Neural progenitor cell (in vitro differentiated cells): Measurements from ENCODE around the gene HMCN1. TPM values are rescaled to one million over a fixed set of nuclear protein-coding genes. Genes with fewer than 3 reads are reported as not detected.
A peak's percentile ranks its signal among the peaks of the same experiment; 100 is the strongest.

ENCODE experiments used
- DNase-seq: peaks from one replicate; pipeline ENCODE4 v3.0.0-alpha.2; 2016; ENCODE audit warnings: low spot score
- H2AFZ ChIP-seq: fragments of 200-600 bp; sonication (generic); replicated peaks from 2 replicates; pipeline ENCODE4 v1.6.1; 2016; ENCODE audit warnings: antibody characterized with exemption
- H3F3A ChIP-seq: fragments of 200-600 bp; sonication (generic); 2 replicates; pipeline ENCODE4 v1.6.1; 2016; ENCODE audit warnings: antibody characterized with exemption, low read depth
- H3K27ac ChIP-seq: fragments of 200-600 bp; sonication (generic); 2 replicates; pipeline ENCODE4 v1.5.1; 2016; ENCODE audit warnings: mild to moderate bottlenecking
- H3K27me3 ChIP-seq: fragments of 200-600 bp; sonication (generic); 2 replicates; pipeline ENCODE4 v1.6.1; 2016; ENCODE audit warnings: mild to moderate bottlenecking, moderate library complexity
- H3K36me3 ChIP-seq: fragments of 200-600 bp; sonication (generic); 2 replicates; pipeline ENCODE4 v1.5.1; 2016
- H3K4me1 ChIP-seq: fragments of 200-600 bp; sonication (generic); 2 replicates; pipeline ENCODE4 v1.6.1; 2016; ENCODE audit warnings: mixed run types
- H3K4me2 ChIP-seq: fragments of 200-600 bp; sonication (generic); 2 replicates; pipeline ENCODE4 v1.6.1; 2016
- H3K4me3 ChIP-seq: fragments of 200-600 bp; sonication (generic); 2 replicates; pipeline ENCODE4 v1.5.1; 2016
- H3K79me2 ChIP-seq: fragments of 200-600 bp; sonication (generic); 2 replicates; pipeline ENCODE4 v1.6.1; 2016; ENCODE audit warnings: low read depth
- H3K9ac ChIP-seq: fragments of 200-600 bp; sonication (generic); 2 replicates; pipeline ENCODE4 v1.6.1; 2016
- H3K9me3 ChIP-seq: fragments of 200-600 bp; sonication (generic); 2 replicates; pipeline ENCODE4 v1.5.1; 2016; ENCODE audit warnings: low read depth
- H4K20me1 ChIP-seq: fragments of 200-600 bp; sonication (generic); 2 replicates; pipeline ENCODE4 v1.6.1; 2016; ENCODE audit warnings: low read depth
- H3K27ac Mint-ChIP-seq: 3 replicates; pipeline ENCODE4 v1.8.0; 2021; ENCODE audit warnings: mixed read lengths
- H3K27me3 Mint-ChIP-seq: 2 replicates; pipeline ENCODE4 v1.8.0; 2022; ENCODE audit warnings: low read depth, mild to moderate bottlenecking, inconsistent platforms, moderate library complexity, mixed read lengths; ENCODE audit not compliant: insufficient read depth
- H3K36me3 Mint-ChIP-seq: 3 replicates; pipeline ENCODE4 v1.8.0; 2021; ENCODE audit warnings: mixed read lengths
- H3K4me1 Mint-ChIP-seq: 3 replicates; pipeline ENCODE4 v1.8.0; 2021; ENCODE audit warnings: mixed read lengths
- H3K4me3 Mint-ChIP-seq: 3 replicates; pipeline ENCODE4 v1.8.0; 2021; ENCODE audit warnings: mild to moderate bottlenecking, moderate library complexity, mixed read lengths
- H3K9me3 Mint-ChIP-seq: 3 replicates; pipeline ENCODE4 v1.8.0; 2020; ENCODE audit warnings: mixed read lengths
- EZH2 ChIP-seq: fragments of 200-600 bp; sonication (generic); IDR thresholded peaks from 2 replicates; pipeline ENCODE4 v1.6.1; 2017; ENCODE audit warnings: antibody characterized with exemption, mild to moderate bottlenecking, moderate library complexity
- EZH2phosphoT487 ChIP-seq: fragments of 200-600 bp; sonication (generic); IDR thresholded peaks from 2 replicates; pipeline ENCODE4 v1.6.1; 2017; ENCODE audit warnings: antibody characterized with exemption
- total RNA-seq: library from RNA; depleted of rRNA; stranded (reverse); fragments of >200 nt; gene quantifications from 2 replicates; pipeline ENCODE4 v1.2.3, GENCODE V29; 2015; ENCODE audit warnings: low replicate concordance
- TF ChIP-seq, protein P1 (sequence below): fragments of 200-600 bp; sonication (generic); IDR thresholded peaks from 2 replicates; pipeline ENCODE4 v1.5.1; 2017; ENCODE audit warnings: antibody characterized with exemption, mild to moderate bottlenecking

HMCN1 gene
- total RNA-seq, 1 donor from 2014 or later: 26.4 TPM

DNA sequence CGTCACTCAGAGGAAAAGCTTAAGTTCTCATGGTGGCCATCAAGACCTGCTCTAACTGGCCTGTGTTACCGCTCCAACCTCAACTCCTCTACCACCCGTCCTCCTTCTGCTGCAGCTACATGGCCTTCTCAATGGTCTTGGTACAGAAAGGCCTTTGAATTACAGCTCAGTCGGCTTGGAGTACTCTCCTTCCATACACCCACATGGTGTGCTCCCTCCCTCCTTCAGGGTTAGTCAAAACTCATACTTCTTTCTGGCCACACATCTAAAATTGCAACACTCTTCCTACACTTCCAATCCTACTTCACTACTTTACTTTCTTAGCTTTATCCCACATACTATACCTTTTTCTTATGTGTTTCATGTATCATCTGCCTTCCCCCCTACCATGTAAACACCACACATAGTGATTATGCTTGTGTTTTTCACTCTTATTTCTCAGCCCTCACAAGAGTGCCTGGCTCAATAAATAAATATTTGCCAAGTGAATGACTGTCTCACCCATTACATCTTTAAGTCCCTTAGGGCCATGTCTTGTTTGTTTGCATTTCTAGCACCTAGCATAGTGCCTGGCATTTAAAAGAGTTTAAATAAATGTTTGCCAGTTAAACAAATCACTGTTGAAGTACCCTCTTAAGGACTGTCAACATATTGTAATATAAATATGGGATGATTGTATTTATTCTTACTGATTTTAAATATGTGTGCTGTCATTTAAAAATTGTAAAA lies 37.6 kb upstream of the HMCN1 start:
- Histone ChIP-seq H3K9ac (no peak overlapping the region), H3K36me3 (no peaks in the 10 kb centered on the region), H3K4me2 (no peak overlapping the region), H3K4me3 (no peak overlapping the region), H3K9me3 (no peaks in the 10 kb centered on the region), H4K20me1 (no peaks in the 10 kb centered on the region), H3F3A (no peaks in the 10 kb centered on the region), H3K79me2 (no peaks in the 10 kb centered on the region), H2AFZ (no peak overlapping the region), H3K27ac (no peak overlapping the region), H3K27me3 (no peaks in the 10 kb centered on the region), H3K4me1 (no peaks in the 10 kb centered on the region)
- no peak overlapping the region for H3K27ac Mint-ChIP-seq
- H3K4me1 Mint-ChIP-seq: no peaks in the 10 kb centered on the region
- H3K27me3 Mint-ChIP-seq: peaks cover 3% of the 10 kb centered on the region
- no peaks in the 10 kb centered on the region for H3K9me3 Mint-ChIP-seq
- no peaks in the 10 kb centered on the region for H3K36me3 Mint-ChIP-seq
- TF ChIP-seq EZH2 (no peak), EZH2phosphoT487 (no peak)
- TF ChIP-seq, protein P1, sequence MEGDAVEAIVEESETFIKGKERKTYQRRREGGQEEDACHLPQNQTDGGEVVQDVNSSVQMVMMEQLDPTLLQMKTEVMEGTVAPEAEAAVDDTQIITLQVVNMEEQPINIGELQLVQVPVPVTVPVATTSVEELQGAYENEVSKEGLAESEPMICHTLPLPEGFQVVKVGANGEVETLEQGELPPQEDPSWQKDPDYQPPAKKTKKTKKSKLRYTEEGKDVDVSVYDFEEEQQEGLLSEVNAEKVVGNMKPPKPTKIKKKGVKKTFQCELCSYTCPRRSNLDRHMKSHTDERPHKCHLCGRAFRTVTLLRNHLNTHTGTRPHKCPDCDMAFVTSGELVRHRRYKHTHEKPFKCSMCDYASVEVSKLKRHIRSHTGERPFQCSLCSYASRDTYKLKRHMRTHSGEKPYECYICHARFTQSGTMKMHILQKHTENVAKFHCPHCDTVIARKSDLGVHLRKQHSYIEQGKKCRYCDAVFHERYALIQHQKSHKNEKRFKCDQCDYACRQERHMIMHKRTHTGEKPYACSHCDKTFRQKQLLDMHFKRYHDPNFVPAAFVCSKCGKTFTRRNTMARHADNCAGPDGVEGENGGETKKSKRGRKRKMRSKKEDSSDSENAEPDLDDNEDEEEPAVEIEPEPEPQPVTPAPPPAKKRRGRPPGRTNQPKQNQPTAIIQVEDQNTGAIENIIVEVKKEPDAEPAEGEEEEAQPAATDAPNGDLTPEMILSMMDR: no peak
- DNase-seq: no peak
- no peak overlapping the region for H3K4me3 Mint-ChIP-seq

DNA sequence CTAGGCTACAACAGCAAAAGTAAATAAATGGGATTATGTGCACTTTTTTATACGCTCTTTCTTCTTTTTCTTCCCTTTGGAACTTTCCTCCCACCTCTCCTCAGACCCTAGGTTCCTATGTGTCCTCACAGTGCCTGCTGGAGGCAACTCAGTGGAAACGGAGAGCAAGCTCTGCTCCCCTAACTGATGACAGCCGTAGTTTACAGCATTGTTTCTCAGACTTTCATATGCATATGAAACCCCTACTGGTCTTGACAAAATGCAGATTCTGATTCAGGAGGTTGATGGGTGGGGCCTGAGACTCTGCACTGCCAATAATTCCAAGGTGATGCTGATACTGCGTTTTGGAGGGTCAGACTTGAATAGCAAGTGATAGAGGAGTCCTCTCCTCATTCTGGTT lies 34.3 kb upstream of the HMCN1 start:
- H3K4me3 ChIP-seq: no peak overlapping the region

DNA sequence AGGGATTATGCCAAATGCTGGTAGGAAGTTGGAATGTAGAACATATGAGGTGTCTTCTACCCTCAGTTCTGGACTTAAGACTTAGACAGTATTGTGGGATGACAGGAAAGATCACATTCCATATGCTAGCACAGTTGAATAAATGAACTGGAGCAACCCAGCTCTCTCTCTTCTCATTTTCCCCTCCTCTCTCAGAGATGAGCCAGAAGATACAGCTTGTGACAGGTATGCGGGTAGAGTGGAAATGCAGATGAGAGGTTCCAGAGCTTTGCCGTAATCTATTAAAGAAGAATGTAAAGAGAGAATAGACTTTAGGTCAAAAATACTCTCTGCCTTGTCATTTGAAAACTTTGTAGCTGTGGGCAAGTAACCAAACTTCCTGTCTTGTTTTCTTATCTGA lies 32.5 kb upstream of the HMCN1 start:
- Mint-ChIP-seq H3K9me3 (peaks cover 3% of the 10 kb centered on the region), H3K36me3 (no peaks in the 10 kb centered on the region), H3K4me3 (no peak overlapping the region), H3K27ac (no peak overlapping the region), H3K4me1 (no peaks in the 10 kb centered on the region), H3K27me3 (no peaks in the 10 kb centered on the region)
- Histone ChIP-seq H4K20me1 (no peaks in the 10 kb centered on the region), H3K27ac (no peak overlapping the region), H3K4me2 (no peak overlapping the region), H3K4me3 (no peak overlapping the region), H3K4me1 (no peaks in the 10 kb centered on the region), H3F3A (no peaks in the 10 kb centered on the region), H3K79me2 (no peaks in the 10 kb centered on the region), H3K36me3 (no peaks in the 10 kb centered on the region), H3K9me3 (no peaks in the 10 kb centered on the region), H2AFZ (no peak overlapping the region), H3K27me3 (no peaks in the 10 kb centered on the region), H3K9ac (no peak overlapping the region)
- DNase-seq: no peak
- TF ChIP-seq, protein P1: no peak
- TF ChIP-seq EZH2 (no peak), EZH2phosphoT487 (no peak)

More for the DNA sequence above, 34.3 kb upstream of the HMCN1 start:
- H3F3A ChIP-seq: no peaks in the 10 kb centered on the region
- no peak for TF ChIP-seq EZH2
- H3K4me1 Mint-ChIP-seq: no peaks in the 10 kb centered on the region
- no peak overlapping the region for H3K9ac ChIP-seq
- H3K9me3 Mint-ChIP-seq: no peaks in the 10 kb centered on the region
- no peaks in the 10 kb centered on the region for H3K36me3 Mint-ChIP-seq
- no peaks in the 10 kb centered on the region for H3K27me3 ChIP-seq
- H3K27me3 Mint-ChIP-seq: no peaks in the 10 kb centered on the region
- H3K36me3 ChIP-seq: no peaks in the 10 kb centered on the region
- H2AFZ ChIP-seq: peak overlapping the region; percentile 70
- H3K79me2 ChIP-seq: no peaks in the 10 kb centered on the region
- no peak overlapping the region for H3K4me3 Mint-ChIP-seq
- no peak overlapping the region for H3K27ac ChIP-seq
- no peaks in the 10 kb centered on the region for H3K4me1 ChIP-seq
- H3K27ac Mint-ChIP-seq: no peak overlapping the region
- no peak for DNase-seq
- no peaks in the 10 kb centered on the region for H4K20me1 ChIP-seq
- no peaks in the 10 kb centered on the region for H3K9me3 ChIP-seq
- H3K4me2 ChIP-seq: no peak overlapping the region

DNA sequence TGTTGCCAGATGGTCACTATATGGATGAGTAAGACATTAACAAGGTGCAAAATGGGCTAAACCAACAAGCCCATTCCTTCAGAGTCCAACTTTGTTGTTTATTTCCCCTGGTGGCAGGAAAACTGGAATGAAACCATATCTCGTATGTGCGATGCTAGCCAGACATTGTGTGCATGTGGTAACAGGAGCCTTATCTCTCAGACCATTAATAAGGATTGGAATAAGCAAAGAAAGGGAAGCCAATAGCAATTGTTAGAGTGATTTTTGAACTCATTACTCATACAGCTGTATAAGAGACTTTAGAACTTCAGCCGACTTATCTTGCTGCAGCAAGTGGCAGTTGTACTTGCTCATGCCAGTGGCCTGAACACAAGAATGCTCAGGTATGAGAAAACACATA lies 30.0 kb upstream of the HMCN1 start:
- H3K4me3 Mint-ChIP-seq: no peak overlapping the region

More for the DNA sequence above, 30.0 kb upstream of the HMCN1 start:
- Histone ChIP-seq H3K27ac (no peak overlapping the region), H3K4me2 (no peak overlapping the region), H3K4me1 (no peaks in the 10 kb centered on the region), H3F3A (no peaks in the 10 kb centered on the region), H3K27me3 (no peaks in the 10 kb centered on the region), H4K20me1 (no peaks in the 10 kb centered on the region), H3K4me3 (no peak overlapping the region), H3K36me3 (no peaks in the 10 kb centered on the region), H3K9ac (no peak overlapping the region), H2AFZ (no peak overlapping the region), H3K9me3 (no peaks in the 10 kb centered on the region), H3K79me2 (no peaks in the 10 kb centered on the region)
- no peaks in the 10 kb centered on the region for H3K36me3 Mint-ChIP-seq
- no peak for DNase-seq
- H3K4me1 Mint-ChIP-seq: no peaks in the 10 kb centered on the region
- H3K27me3 Mint-ChIP-seq: peaks cover 4% of the 10 kb centered on the region
- no peak overlapping the region for H3K27ac Mint-ChIP-seq
- TF ChIP-seq EZH2 (no peak), EZH2phosphoT487 (no peak)
- TF ChIP-seq, protein P1: no peak
- H3K9me3 Mint-ChIP-seq: peaks cover 12% of the 10 kb centered on the region
